ENCODE data around the gene HGF.
A peak's percentile ranks its signal among the peaks of the same experiment; 100 is the strongest.
"Not testable (repeated sequence)": the region's sequence is repeated elsewhere in the genome, so short reads cannot be mapped to it uniquely, and the experiment has no call there.

The HGF gene

GRCh38 chr7:81775560-81775959, 5.7 kb upstream of the HGF start:
- no peak for DNase-seq

GRCh38 chr7:81774551-81774950, 4.7 kb upstream of the HGF start:
- no peak for DNase-seq

DNA sequence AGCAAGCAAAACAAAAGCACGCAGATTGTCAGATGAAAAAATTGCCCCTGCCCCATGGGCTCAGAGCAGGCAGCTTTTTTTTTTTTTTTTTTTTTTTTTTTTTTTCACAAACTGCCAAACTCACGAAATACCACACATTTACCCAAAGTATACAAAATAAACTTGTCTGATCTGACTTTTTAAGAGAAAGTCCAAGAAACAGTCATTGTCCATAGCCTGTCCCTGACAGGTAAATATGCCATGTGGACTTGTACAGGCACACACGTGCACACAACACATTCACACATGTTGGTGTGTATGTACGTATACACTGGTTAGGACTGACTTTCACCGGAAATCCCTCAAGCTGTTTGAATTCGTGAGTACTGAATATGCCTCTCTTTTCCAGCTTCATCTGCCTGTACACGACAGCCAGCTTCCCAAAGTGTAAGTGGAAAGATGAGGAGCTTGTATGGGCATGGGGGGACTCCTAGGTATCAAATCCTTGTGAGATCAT, 929 bp upstream of the HGF start:
- no peak for DNase-seq

- DNase-seq, result peak; percentile 42
Observed at GRCh38 chr7:81768951-81769778, 682 bp downstream of the HGF start.

- DNase-seq, result no peak
Observed at GRCh38 chr7:81767926-81768325, 1.9 kb downstream of the HGF start.

DNA sequence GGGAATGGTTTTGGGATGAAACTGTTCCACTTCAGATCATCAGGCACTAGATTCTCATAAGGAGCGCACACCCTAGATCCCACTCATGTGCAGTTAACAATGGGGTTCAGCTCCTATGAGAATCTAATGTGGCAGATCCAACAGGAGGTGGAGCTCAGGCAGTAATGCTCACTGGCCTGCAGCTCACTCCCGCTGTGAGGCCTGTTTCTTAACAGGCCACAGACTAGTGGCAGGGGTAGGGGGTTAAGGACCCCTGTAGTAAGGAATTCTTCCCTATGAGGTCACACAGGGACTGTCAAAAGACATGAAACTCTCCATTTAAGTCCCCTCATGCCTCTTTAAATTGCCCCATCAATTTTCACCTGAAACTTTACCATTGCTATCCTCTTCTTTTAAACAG, 8.0 kb downstream of the HGF start:
- DNase-seq, result no peak

DNA sequence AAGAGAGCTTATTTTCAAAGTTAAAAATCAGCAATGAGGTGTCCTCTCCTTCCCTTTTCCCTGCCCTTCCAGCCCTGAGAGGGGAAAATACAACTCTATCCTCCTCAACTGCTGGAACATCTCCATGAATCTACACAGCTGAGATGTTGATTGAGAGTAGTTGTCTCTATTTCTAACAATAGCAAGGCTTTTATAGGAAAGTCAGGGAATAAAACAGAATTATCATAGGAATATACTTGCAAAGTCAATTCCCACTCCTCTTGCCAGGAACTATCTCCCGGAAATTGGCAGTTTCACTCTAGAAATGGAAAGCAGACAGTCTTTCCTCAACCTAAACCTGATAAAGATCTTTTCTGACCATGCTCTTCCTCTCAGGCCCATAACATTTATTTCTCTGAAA, 8.8 kb downstream of the HGF start:
- no peak for DNase-seq

DNA sequence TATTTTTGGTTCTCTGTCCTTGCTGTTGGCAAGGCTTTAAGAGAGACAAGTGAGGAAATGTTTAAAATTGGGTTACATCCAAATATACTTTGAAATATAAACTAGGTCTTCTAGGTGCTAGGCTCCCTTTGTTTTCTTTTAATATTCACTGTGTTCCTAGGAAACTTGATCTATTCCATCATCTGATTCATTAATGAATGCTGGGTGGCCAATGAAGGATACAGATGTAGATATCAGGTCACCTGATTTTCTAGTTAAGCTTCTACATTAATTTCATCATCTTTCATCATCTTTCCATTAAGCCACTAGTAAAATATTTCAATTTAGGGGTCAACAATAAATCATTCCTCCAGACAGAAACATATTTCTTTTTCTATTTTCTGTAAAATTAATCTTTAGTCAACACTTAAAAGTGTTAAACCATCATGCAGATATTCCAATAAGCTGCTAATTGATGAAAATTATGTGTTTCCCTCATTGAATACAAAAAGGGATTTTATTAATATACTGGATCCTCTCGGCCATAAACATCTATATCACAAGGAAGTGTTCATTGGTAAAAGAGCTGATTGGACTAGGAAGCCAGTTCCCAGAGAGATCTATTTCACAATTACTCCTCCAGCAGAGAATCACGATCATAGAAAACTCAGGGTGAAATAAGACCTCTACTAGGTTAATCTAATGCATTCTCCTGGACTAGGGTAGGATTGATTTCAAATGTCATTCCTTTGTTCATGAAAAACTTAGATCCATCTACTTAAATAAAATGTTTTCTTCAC, 14.7 kb downstream of the HGF start:
- no peak for DNase-seq

DNA sequence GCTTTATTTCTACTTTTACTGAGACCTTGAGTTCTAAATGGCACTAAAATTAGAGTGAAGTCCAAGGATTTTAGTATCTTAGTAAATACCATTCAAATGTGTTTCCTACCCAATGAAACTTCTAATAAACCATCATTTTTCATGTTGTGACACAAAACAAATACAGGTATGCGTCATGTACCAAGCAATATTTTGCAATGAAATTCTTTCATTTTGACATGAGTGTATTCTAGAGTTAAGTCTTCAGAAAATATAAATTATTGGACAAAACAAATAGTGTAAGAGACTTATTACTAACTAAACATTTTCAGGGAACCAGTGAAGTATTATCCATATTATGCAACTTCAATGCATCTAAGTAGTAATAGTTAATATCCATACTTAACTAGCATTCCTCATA, 16.5 kb downstream of the HGF start:
- no peak for DNase-seq

- no peak for DNase-seq
Observed at GRCh38 chr7:81752318-81752714, 17.5 kb downstream of the HGF start.

GRCh38 chr7:81751619-81752317, 18.1 kb downstream of the HGF start:
- DNase-seq, result no peak

DNA sequence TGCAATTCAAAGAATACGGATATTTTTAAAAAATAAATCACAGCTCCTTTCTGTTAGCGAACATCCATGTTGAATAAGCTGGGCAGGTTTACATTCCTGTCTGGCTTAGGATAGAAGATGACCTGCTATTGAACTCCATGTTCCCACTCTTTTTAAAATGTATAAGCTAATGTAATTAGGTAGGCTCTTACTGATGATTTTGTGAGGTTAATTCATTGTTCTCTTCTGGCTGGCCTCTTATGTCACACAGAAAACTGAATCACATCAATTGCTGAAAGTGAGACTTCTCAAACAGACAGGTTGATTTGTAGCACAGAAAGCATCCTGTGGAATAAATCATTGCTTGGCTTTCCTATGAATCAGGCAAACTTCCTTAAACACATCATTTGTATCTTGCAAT, 24.2 kb downstream of the HGF start:
- no peak for DNase-seq

DNA sequence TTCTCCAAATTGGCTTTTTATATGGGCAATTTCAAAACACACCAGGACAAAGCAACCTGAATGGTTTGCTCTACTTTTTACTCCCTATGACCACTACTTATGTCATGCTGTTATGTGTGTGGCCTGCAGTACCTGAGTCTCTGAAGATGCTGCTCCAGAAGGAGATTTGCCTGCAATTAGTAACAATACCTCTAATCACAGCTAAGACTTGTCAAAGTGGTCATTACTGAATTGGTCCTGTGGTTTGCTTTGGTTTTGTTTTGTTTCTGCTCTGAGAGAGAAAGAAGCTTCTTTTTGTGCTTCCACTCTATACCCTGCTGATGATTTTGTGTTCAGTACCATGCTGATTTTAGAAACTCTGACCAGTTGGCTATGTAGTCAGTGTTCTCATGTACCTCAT, 25.5 kb downstream of the HGF start:
- no peak for DNase-seq

GRCh38 chr7:81743665-81744064, 26.2 kb downstream of the HGF start:
- DNase-seq, result no peak

- DNase-seq, result no peak
Observed at GRCh38 chr7:81743201-81743600, 26.6 kb downstream of the HGF start.

DNA sequence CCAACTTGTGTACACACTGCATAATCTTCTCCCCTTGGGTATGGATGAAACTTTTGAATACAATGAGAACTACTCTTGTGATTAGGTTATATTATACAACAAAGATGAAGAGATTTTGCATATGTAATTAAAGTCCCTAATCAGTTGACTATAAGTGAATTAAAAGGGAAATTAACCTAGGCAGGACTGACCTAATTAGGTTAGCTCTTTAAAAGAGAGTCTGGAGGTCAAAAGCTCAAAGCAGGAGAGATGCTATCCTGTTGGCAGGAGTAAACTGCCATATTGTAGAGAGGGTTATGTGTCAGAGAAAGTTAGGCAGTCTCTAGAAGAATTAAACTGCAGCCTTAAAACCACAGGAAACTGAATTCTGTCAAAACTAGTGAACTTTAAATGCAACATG, 29.4 kb downstream of the HGF start:
- no peak for DNase-seq

DNA sequence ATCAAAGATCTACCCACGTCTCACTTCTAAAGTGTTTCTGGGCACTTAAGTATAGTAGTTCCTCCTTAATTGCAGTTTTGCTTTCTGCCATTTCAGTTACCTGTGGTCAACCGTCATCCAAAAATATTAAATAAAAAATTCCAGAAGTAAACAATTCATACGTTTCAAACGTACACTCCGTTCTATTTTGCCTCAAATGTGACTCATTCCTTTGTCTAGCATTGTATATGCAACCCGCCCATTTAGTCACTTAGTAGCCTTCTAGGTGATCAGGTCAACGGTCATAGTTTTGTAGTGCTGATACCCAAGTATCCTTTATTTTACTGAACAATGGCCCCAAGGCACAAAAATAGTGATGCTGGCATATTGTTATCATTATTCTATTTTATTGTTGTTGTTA, 33.8 kb downstream of the HGF start:
- DNase-seq, result no peak

- DNase-seq, result no peak
Observed at GRCh38 chr7:81725812-81726127, 44.1 kb downstream of the HGF start.

GRCh38 chr7:81725003-81725811, 44.6 kb downstream of the HGF start:
- DNase-seq, result no peak

GRCh38 chr7:81722250-81722649, 47.6 kb downstream of the HGF start:
- not testable (repeated sequence) for DNase-seq

GRCh38 chr7:81721437-81721836, 48.4 kb downstream of the HGF start:
- DNase-seq, result no peak

- no peak for DNase-seq
Observed at GRCh38 chr7:81719865-81720264, 50.0 kb downstream of the HGF start.
